GM12878 (cell line): ENCODE measurements around the gene TEX9. TPM values are rescaled to one million over a fixed set of nuclear protein-coding genes. Genes with fewer than 3 reads are reported as not detected.

Experiments used
- BCL3 ChIP-seq: IDR thresholded peaks from 2 replicates; pipeline ENCODE4 v1.6.1; 2011; ENCODE audit warnings: borderline replicate concordance, low read depth, mild to moderate bottlenecking, moderate library complexity, low read length; ENCODE audit not compliant: insufficient read depth, poor library complexity, severe bottlenecking
- CHD2 ChIP-seq: IDR thresholded peaks from 2 replicates; pipeline ENCODE4 v1.6.1; 2011; ENCODE audit warnings: low read depth, low read length, improper control_type of control experiment, borderline replicate concordance
- CUX1 ChIP-seq: IDR thresholded peaks from 2 replicates; pipeline ENCODE4 v1.6.1; 2012; ENCODE audit warnings: improper control_type of control experiment, low read depth, low read length; ENCODE audit not compliant: insufficient replicate concordance
- E2F8 ChIP-seq: fragments of 450-650 bp; IDR thresholded peaks from 2 replicates; pipeline ENCODE4 v1.6.1; 2018; ENCODE audit warnings: mild to moderate bottlenecking, low read depth, moderate library complexity; ENCODE audit not compliant: partially characterized antibody
- GATAD2B ChIP-seq: fragments of 450-650 bp; conservative IDR thresholded peaks from 2 replicates; pipeline ENCODE4 v1.6.1; 2017; ENCODE audit warnings: low read depth, mild to moderate bottlenecking, moderate library complexity
- KDM1A ChIP-seq: fragments of 200-600 bp; sonication (generic); IDR thresholded peaks from 2 replicates; pipeline ENCODE4 v1.6.1; 2016; ENCODE audit warnings: borderline replicate concordance
- MXI1 ChIP-seq: fragments of 150-350 bp; IDR thresholded peaks from 2 replicates; pipeline ENCODE4 v1.6.1; 2011; ENCODE audit warnings: low read depth, mild to moderate bottlenecking, inconsistent platforms, low read length, improper control_type of control experiment
- ZBTB40 ChIP-seq: fragments of 450-650 bp; IDR thresholded peaks from 2 replicates; pipeline ENCODE4 v1.6.1; 2016; ENCODE audit warnings: mild to moderate bottlenecking, moderate library complexity, borderline replicate concordance
- ZNF592 ChIP-seq: fragments of 450-650 bp; IDR thresholded peaks from 2 replicates; pipeline ENCODE4 v1.6.1; 2017; ENCODE audit warnings: mild to moderate bottlenecking, moderate library complexity
- polyA plus RNA-seq, 11 experiments: library from polyadenylated mRNA; depleted of rRNA in 4 of 11; unstranded in 6 of 11; stranded (reverse) in 5 of 11; fragments of >200 nt; fragmentation: Nextera tagmentation in 4 of 11; fragmentation: Illumina TruSeq in 1 of 11; extraction: Ambion mirVana in 4 of 11; extraction: Trizol in 1 of 11; gene quantifications; 1 replicate in 1 of 11; 2 replicates in 10 of 11; pipeline versions ENCODE4 v1.2.1 to v1.2.3, GENCODE V29; 2011 to 2016; ENCODE audit warnings: inconsistent platforms in 2 of 11, missing spikeins in 2 of 11, low read depth in 1 of 11
- total RNA-seq, 4 experiments: library from RNA; depleted of rRNA in 3 of 4; stranded (reverse); fragments of >200 nt in 3 of 4; fragmentation: Illumina TruSeq in 1 of 4; extraction: Trizol in 1 of 4; gene quantifications; 2 replicates each; pipeline versions ENCODE4 v1.2.1 to v1.2.3, GENCODE V29; 2013 to 2021

The TEX9 gene
- total and polyA plus RNA-seq, 10 of the 15 experiments (the other 5 are each of a cell fraction or from before 2014, with no cell fraction given): 9.0 to 155 (median 70.0) TPM

GRCh38 chr15:56464893-56465520 lies 99.8 kb downstream of the TEX9 start, which contains the start of gene MNS1 (continued):
- TF ChIP-seq CUX1: no peak
- TF ChIP-seq MXI1: peak; percentile 97
- TF ChIP-seq ZNF592: no peak
- no peak for TF ChIP-seq ZBTB40
- TF ChIP-seq BCL3: no peak
- no peak for TF ChIP-seq GATAD2B
- no peak for TF ChIP-seq E2F8
- TF ChIP-seq CHD2: peak; percentile 89
- no peak for TF ChIP-seq KDM1A
